ENCODE results near the gene NCL. TPM values are rescaled to one million over a fixed set of nuclear protein-coding genes. Genes with fewer than 3 reads are reported as not detected.
"Not testable (repeated sequence)": the region's sequence is repeated elsewhere in the genome, so short reads cannot be mapped to it uniquely, and the experiment has no call there.

NCL gene
- total RNA-seq, 2 donors from 2014 or later = 476 to 986 TPM

DNA sequence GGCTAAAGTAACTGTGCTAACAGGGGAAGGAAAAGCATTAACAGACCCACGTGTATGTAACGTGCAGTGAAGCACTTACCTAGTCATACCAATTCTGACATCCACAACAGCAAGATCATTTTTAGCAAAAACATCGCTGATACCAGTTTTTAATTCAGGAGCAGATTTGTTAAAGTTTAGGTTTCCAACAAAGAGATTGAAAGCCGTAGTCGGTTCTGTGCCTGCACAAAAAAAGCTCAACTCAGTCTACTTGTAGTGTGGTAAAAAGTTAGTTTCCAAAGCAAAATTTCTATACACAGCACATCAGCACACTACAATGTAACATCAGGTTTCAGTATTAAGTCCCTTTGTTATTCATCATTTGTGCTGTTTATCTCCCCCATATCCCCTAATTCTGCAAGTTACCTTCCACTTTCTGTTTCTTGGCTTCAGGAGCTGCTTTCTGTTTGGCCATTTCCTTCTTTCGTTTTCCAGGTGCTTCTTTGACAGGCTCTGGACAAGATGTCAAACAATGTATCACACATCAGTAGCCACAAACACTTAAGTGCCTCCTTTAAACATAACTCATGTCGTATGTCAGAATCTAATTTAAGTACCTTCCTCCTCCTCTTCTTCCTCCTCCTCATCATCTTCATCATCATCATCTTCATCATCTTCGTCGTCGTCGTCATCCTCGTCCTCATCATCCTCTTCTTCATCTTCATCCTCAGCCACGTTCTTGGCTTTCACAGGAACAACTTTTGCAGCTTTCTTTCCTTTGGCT is 4.0 kb downstream of the NCL start:
- Mint-ChIP-seq H3K27ac (peak overlapping the region; percentile 75), H3K4me3 (peak overlapping the region; percentile 100), H3K4me1 (peaks cover 48% of the 10 kb centered on the region), H3K36me3 (ENCODE audit: low read depth) (peaks cover 93% of the 10 kb centered on the region), H3K9me3 (no peaks in the 10 kb centered on the region), H3K27me3 (no peaks in the 10 kb centered on the region)
- ATAC-seq (replicated peaks) = no peak

- H3K9me3 Mint-ChIP-seq = no peaks in the 10 kb centered on the region
- peak overlapping the region; percentile 44 for H3K4me3 Mint-ChIP-seq
- no peak for ATAC-seq (replicated peaks)
- H3K36me3 Mint-ChIP-seq (ENCODE audit: low read depth) = peaks cover 100% of the 10 kb centered on the region
- no peaks in the 10 kb centered on the region for H3K27me3 Mint-ChIP-seq
- peaks cover 48% of the 10 kb centered on the region for H3K4me1 Mint-ChIP-seq
- H3K27ac Mint-ChIP-seq = peak overlapping the region; percentile 60
Observed at GRCh38 chr2:231458368-231458767, 5.9 kb downstream of the NCL start.

DNA sequence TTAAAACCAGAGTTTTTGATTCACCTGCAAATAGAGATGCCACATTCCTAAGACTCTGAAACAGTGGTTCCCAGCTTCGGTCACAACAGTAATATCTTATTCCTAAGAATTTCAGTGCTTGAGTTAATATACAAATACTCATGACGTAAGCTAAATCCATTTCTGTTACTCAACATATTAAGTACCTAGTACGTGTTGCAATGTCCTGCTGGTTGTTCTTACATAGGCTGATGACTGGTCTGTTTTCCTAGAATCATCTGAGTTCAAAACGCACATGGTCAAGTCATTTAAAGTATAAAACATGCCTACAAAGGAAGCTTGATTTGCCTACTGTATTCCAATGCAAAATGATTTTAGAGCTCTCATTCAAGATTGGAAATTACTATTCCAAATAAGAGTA is 7.2 kb downstream of the NCL start:
- H3K36me3 Mint-ChIP-seq (ENCODE audit: low read depth) = peaks cover 100% of the 10 kb centered on the region
- H3K4me1 Mint-ChIP-seq = peaks cover 36% of the 10 kb centered on the region
- H3K27me3 Mint-ChIP-seq = no peaks in the 10 kb centered on the region
- no peak for ATAC-seq (replicated peaks)
- H3K9me3 Mint-ChIP-seq = no peaks in the 10 kb centered on the region
- H3K27ac Mint-ChIP-seq = no peak overlapping the region
- no peak overlapping the region for H3K4me3 Mint-ChIP-seq

- Mint-ChIP-seq H3K9me3 (no peaks in the 10 kb centered on the region), H3K4me3 (no peak overlapping the region), H3K4me1 (peaks cover 30% of the 10 kb centered on the region), H3K27ac (peak overlapping the region; percentile 85), H3K27me3 (no peaks in the 10 kb centered on the region), H3K36me3 (ENCODE audit: low read depth) (peaks cover 100% of the 10 kb centered on the region)
- no peak for ATAC-seq (replicated peaks)
Observed at GRCh38 chr2:231456295-231457004, 7.8 kb downstream of the NCL start.

DNA sequence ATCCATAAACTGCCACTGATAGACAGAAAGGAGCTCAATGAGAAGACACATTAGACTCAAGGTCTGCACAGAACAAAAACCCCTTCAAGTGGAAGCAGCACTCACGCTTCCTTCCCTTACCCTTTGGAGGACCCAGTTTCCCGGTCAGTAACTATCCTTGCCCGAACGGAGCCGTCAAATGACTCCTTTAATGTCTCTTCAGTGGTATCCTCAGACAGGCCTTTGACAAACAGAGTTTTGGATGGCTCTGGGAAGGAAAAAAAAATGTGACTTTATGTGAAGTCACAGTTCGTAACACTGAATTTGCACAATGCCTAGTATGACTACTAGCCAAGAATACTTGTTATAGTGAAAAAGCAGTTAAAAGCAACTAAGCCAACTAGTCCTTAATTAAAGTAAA is 8.4 kb downstream of the NCL start:
- H3K36me3 Mint-ChIP-seq (ENCODE audit: low read depth) = peaks cover 97% of the 10 kb centered on the region
- H3K4me3 Mint-ChIP-seq = peak overlapping the region; percentile 4
- H3K27ac Mint-ChIP-seq = peak overlapping the region; percentile 85
- ATAC-seq (replicated peaks) = no peak
- peaks cover 27% of the 10 kb centered on the region for H3K4me1 Mint-ChIP-seq
- H3K27me3 Mint-ChIP-seq = no peaks in the 10 kb centered on the region
- H3K9me3 Mint-ChIP-seq = no peaks in the 10 kb centered on the region

GRCh38 chr2:231455222-231455621 is 9.1 kb downstream of the NCL start:
- H3K27ac Mint-ChIP-seq = peak overlapping the region; percentile 85
- H3K9me3 Mint-ChIP-seq = no peaks in the 10 kb centered on the region
- H3K4me1 Mint-ChIP-seq = peaks cover 20% of the 10 kb centered on the region
- H3K36me3 Mint-ChIP-seq (ENCODE audit: low read depth) = peaks cover 90% of the 10 kb centered on the region
- ATAC-seq (replicated peaks) = no peak
- H3K27me3 Mint-ChIP-seq = no peaks in the 10 kb centered on the region
- peak overlapping the region; percentile 4 for H3K4me3 Mint-ChIP-seq

DNA sequence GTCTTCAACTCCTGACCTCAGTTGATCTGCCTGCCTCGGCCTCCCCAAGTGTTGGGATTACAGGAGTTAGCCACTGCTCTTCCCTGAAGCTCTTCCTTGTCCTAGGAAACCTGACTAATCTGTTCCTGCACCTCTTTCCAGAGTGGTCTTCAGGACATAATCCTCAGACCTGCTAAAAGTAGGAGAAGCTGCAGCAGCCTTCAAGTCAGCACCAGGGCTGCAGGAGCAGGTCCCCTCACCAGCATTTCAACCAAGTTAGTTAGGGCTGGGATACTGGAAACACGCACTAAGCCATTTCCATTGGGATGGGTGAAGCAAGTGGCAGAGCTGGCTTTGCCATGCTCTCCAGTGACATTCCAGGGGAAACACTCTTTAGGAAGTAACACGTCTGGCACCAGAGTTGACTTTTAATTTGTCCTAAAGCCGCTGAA is 9.9 kb downstream of the NCL start:
- no peak overlapping the region for H3K4me3 Mint-ChIP-seq
- H3K27me3 Mint-ChIP-seq = no peaks in the 10 kb centered on the region
- ATAC-seq (replicated peaks) = no peak
- H3K4me1 Mint-ChIP-seq = peaks cover 20% of the 10 kb centered on the region
- no peaks in the 10 kb centered on the region for H3K9me3 Mint-ChIP-seq
- H3K36me3 Mint-ChIP-seq (ENCODE audit: low read depth) = peaks cover 82% of the 10 kb centered on the region
- H3K27ac Mint-ChIP-seq = no peak overlapping the region

- Mint-ChIP-seq H3K9me3 (no peaks in the 10 kb centered on the region), H3K36me3 (ENCODE audit: low read depth) (peaks cover 68% of the 10 kb centered on the region), H3K27ac (peak overlapping the region; percentile 10), H3K27me3 (no peaks in the 10 kb centered on the region), H3K4me1 (peaks cover 11% of the 10 kb centered on the region), H3K4me3 (no peak overlapping the region)
- no peak for ATAC-seq (replicated peaks)
Observed at GRCh38 chr2:231452799-231453508, 11.3 kb downstream of the NCL start.

GRCh38 chr2:231450548-231450989 is 13.7 kb downstream of the NCL start:
- H3K27me3 Mint-ChIP-seq = no peaks in the 10 kb centered on the region
- H3K4me1 Mint-ChIP-seq = peaks cover 5% of the 10 kb centered on the region
- no peak overlapping the region for H3K4me3 Mint-ChIP-seq
- no peak for ATAC-seq (replicated peaks)
- H3K27ac Mint-ChIP-seq = no peak overlapping the region
- H3K36me3 Mint-ChIP-seq (ENCODE audit: low read depth) = peaks cover 44% of the 10 kb centered on the region
- no peaks in the 10 kb centered on the region for H3K9me3 Mint-ChIP-seq

GRCh38 chr2:231449503-231450054 is 14.7 kb downstream of the NCL start:
- no peak for ATAC-seq (replicated peaks)
- Mint-ChIP-seq H3K36me3 (ENCODE audit: low read depth) (peaks cover 34% of the 10 kb centered on the region), H3K4me3 (no peak overlapping the region)

GRCh38 chr2:231436957-231437356 is 27.3 kb downstream of the NCL start:
- no peak for ATAC-seq (replicated peaks)
- no peak overlapping the region for H3K4me3 Mint-ChIP-seq
- no peak overlapping the region for H3K27ac Mint-ChIP-seq
- no peaks in the 10 kb centered on the region for H3K4me1 Mint-ChIP-seq
- no peaks in the 10 kb centered on the region for H3K27me3 Mint-ChIP-seq
- H3K9me3 Mint-ChIP-seq = peaks cover 2% of the 10 kb centered on the region
- no peaks in the 10 kb centered on the region for H3K36me3 Mint-ChIP-seq (ENCODE audit: low read depth)

More at GRCh38 chr2:231449503-231450054, 14.7 kb downstream of the NCL start:
- Mint-ChIP-seq H3K27ac (no peak overlapping the region), H3K9me3 (no peaks in the 10 kb centered on the region), H3K27me3 (no peaks in the 10 kb centered on the region), H3K4me1 (no peaks in the 10 kb centered on the region)

DNA sequence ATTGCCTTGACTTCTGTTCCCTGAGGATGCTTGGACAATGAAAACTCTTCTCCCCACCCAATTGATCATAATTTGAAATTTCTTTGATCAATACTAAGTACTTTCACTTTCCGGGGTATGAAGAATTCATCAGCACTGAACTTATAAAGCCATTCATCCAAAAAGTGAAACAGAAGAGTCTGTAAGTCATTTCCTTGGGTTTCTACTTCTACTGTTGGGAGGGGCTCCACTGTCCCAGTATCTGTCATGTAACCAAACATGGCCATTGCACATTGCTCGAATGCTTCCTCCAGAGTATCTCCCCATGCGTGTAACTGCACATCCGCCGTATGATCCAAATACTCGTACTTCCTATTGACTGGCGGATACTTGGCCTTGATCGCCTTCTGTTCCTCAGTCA is 30.3 kb downstream of the NCL start:
- ATAC-seq (replicated peaks) = peak; percentile 57
- H3K36me3 Mint-ChIP-seq (ENCODE audit: low read depth) = no peaks in the 10 kb centered on the region
- no peaks in the 10 kb centered on the region for H3K4me1 Mint-ChIP-seq
- peaks cover 5% of the 10 kb centered on the region for H3K27me3 Mint-ChIP-seq
- peaks cover 18% of the 10 kb centered on the region for H3K9me3 Mint-ChIP-seq
- no peak overlapping the region for H3K4me3 Mint-ChIP-seq
- no peak overlapping the region for H3K27ac Mint-ChIP-seq

- Mint-ChIP-seq H3K9me3 (peaks cover 18% of the 10 kb centered on the region), H3K4me3 (no peak overlapping the region), H3K27ac (no peak overlapping the region), H3K4me1 (no peaks in the 10 kb centered on the region), H3K36me3 (ENCODE audit: low read depth) (no peaks in the 10 kb centered on the region), H3K27me3 (peaks cover 5% of the 10 kb centered on the region)
- no peak for ATAC-seq (replicated peaks)
Observed at GRCh38 chr2:231431606-231432005, 32.7 kb downstream of the NCL start.

DNA sequence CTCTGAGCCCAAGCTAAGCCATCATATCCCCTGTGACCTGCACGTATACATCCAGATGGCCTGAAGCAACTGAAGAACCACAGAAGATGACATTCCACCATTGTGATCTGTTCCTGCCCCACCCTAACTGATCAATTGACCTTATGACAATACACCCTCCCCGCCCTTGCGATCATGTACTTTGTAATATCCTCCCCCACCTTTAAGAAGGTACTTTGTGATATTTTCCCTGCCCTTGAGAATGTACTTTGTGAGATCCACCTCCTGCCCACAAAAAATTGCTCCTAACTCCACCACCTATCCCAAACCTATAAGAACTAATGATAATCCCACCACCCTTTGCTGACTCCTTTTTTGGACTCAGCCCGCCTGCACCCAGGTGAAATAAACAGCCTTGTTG is 33.8 kb downstream of the NCL start:
- H3K4me1 Mint-ChIP-seq; H3K27me3 Mint-ChIP-seq; H3K27ac Mint-ChIP-seq; H3K36me3 Mint-ChIP-seq (ENCODE audit: low read depth); H3K4me3 Mint-ChIP-seq; ATAC-seq (replicated peaks): not testable (repeated sequence)
- H3K9me3 Mint-ChIP-seq = peaks cover 18% of the 10 kb centered on the region
